ENCODE results near the gene DAD1.

The DAD1 gene

GRCh38 chr14:22533739-22534359, 55.2 kb downstream of the DAD1 start:
- no peak for DNase-seq

GRCh38 chr14:22533057-22533704, 55.8 kb downstream of the DAD1 start:
- DNase-seq: no peak

- DNase-seq: peak; percentile 84
These were observed 56.5 kb downstream of the DAD1 start for GRCh38 chr14:22532345-22533056.

GRCh38 chr14:22531451-22532344, 57.3 kb downstream of the DAD1 start:
- no peak for DNase-seq

GRCh38 chr14:22530127-22530526, 58.9 kb downstream of the DAD1 start:
- no peak for DNase-seq

- DNase-seq: no peak
These were observed 62.3 kb downstream of the DAD1 start for GRCh38 chr14:22526744-22527143.

- DNase-seq: no peak
These were observed 62.8 kb downstream of the DAD1 start for GRCh38 chr14:22526218-22526617.

- DNase-seq: no peak
These were observed 64.3 kb downstream of the DAD1 start for GRCh38 chr14:22524784-22525161.

GRCh38 chr14:22524115-22524783, 64.8 kb downstream of the DAD1 start:
- DNase-seq: no peak

- no peak for DNase-seq
These were observed 65.7 kb downstream of the DAD1 start for GRCh38 chr14:22523283-22523682.

GRCh38 chr14:22522466-22522957, 66.5 kb downstream of the DAD1 start:
- DNase-seq: no peak

- no peak for DNase-seq
These were observed 67.4 kb downstream of the DAD1 start for GRCh38 chr14:22521449-22522239.

- no peak for DNase-seq
These were observed 68.2 kb downstream of the DAD1 start for GRCh38 chr14:22520796-22521195.

GRCh38 chr14:22519877-22520685, 68.9 kb downstream of the DAD1 start:
- peak; percentile 43 for DNase-seq

- no peak for DNase-seq
These were observed 71.0 kb downstream of the DAD1 start for GRCh38 chr14:22518073-22518472.

- no peak for DNase-seq
These were observed 71.8 kb downstream of the DAD1 start for GRCh38 chr14:22517117-22517720.

- DNase-seq: no peak
These were observed 73.1 kb downstream of the DAD1 start for GRCh38 chr14:22515929-22516328.
